Measurements from ENCODE around the gene S100A8.
"Not testable (repeated sequence)": the region's sequence is repeated elsewhere in the genome, so short reads cannot be mapped to it uniquely, and the experiment has no call there.

S100A8 gene

GRCh38 chr1:153390938-153391710 is at the start of gene S100A8:
Gene S100A8 (minus strand): TSS chr1:153391073. CDS start chr1:153390535, 538 bp downstream.
- DNase-seq: no peak

GRCh38 chr1:153439273-153439672 is 48.4 kb upstream of the S100A8 start:
- no peak for DNase-seq

- DNase-seq: no peak
Measured at GRCh38 chr1:153438599-153438998, 47.7 kb upstream of the S100A8 start.

GRCh38 chr1:153437236-153437635 is 46.4 kb upstream of the S100A8 start:
- DNase-seq: no peak

- no peak for DNase-seq
Measured at GRCh38 chr1:153434746-153435455, 44.0 kb upstream of the S100A8 start.

GRCh38 chr1:153432874-153433681 is 42.2 kb upstream of the S100A8 start:
- DNase-seq: no peak

- DNase-seq: no peak
Measured at GRCh38 chr1:153431928-153432327, 41.1 kb upstream of the S100A8 start.

GRCh38 chr1:153431427-153431826 is 40.6 kb upstream of the S100A8 start:
- DNase-seq: no peak

GRCh38 chr1:153431002-153431401 is 40.1 kb upstream of the S100A8 start:
- no peak for DNase-seq

GRCh38 chr1:153430561-153430960 is 39.7 kb upstream of the S100A8 start:
- no peak for DNase-seq

GRCh38 chr1:153430166-153430553 is 39.3 kb upstream of the S100A8 start:
- no peak for DNase-seq

GRCh38 chr1:153429266-153430165 is 38.6 kb upstream of the S100A8 start:
- DNase-seq: no peak

GRCh38 chr1:153428791-153429190 is 37.9 kb upstream of the S100A8 start:
- no peak for DNase-seq

GRCh38 chr1:153428073-153428638 is 37.3 kb upstream of the S100A8 start:
- DNase-seq: no peak

GRCh38 chr1:153426809-153427208 is 35.9 kb upstream of the S100A8 start:
- no peak for DNase-seq

- peak; percentile 69 for DNase-seq
Measured at GRCh38 chr1:153422450-153423068, 31.7 kb upstream of the S100A8 start.

GRCh38 chr1:153420306-153420705 is 29.4 kb upstream of the S100A8 start:
- DNase-seq: no peak

GRCh38 chr1:153419436-153419793 is 28.5 kb upstream of the S100A8 start:
- DNase-seq: not testable (repeated sequence)

- not testable (repeated sequence) for DNase-seq
Measured at GRCh38 chr1:153418758-153419435, 28.0 kb upstream of the S100A8 start.

- no peak for DNase-seq
Measured at GRCh38 chr1:153417136-153417888, 26.4 kb upstream of the S100A8 start.

Measured in CD4-positive, alpha-beta T cell treated with Interleukin-6 for 4 hours (primary cell).